Chondrocyte (in vitro differentiated cells): ENCODE results near the gene RHOBTB1. TPM values are rescaled to one million over a fixed set of nuclear protein-coding genes. Genes with fewer than 3 reads are reported as not detected.
"Not testable (repeated sequence)": the region's sequence is repeated elsewhere in the genome, so short reads cannot be mapped to it uniquely, and the experiment has no call there.

Source experiments
- DNase-seq: peaks from one replicate; pipeline ENCODE4 v3.0.0; 2021; ENCODE audit warnings: mixed read lengths, low spot score
- H3K27ac Mint-ChIP-seq: one replicate; pipeline ENCODE4 v1.8.0; 2021; ENCODE audit warnings: mild to moderate bottlenecking, moderate library complexity, mixed read lengths; ENCODE audit not compliant: unreplicated experiment
- H3K27me3 Mint-ChIP-seq: 2 replicates; pipeline ENCODE4 v1.8.0; 2021; ENCODE audit warnings: low read depth, mixed read lengths
- H3K36me3 Mint-ChIP-seq: 2 replicates; pipeline ENCODE4 v1.8.0; 2021; ENCODE audit warnings: low read depth, mixed read lengths
- H3K4me1 Mint-ChIP-seq: 2 replicates; pipeline ENCODE4 v1.8.0; 2021; ENCODE audit warnings: low read depth, mild to moderate bottlenecking, mixed read lengths
- H3K4me3 Mint-ChIP-seq: one replicate; pipeline ENCODE4 v1.8.0; 2021; ENCODE audit warnings: mild to moderate bottlenecking, moderate library complexity, mixed read lengths; ENCODE audit not compliant: unreplicated experiment
- H3K9me3 Mint-ChIP-seq: 2 replicates; pipeline ENCODE4 v1.8.0; 2021; ENCODE audit warnings: low read depth, mixed read lengths
- total RNA-seq: library from RNA; stranded (reverse); gene quantifications from 3 replicates; pipeline ENCODE4 v1.2.1, GENCODE V29; 2021
- TF ChIP-seq, protein P1 (sequence below): fragments of 200-600 bp; sonication (generic); IDR thresholded peaks from 2 replicates; pipeline ENCODE4 v1.5.0; 2021; ENCODE audit warnings: antibody characterized with exemption, mild to moderate bottlenecking, moderate library complexity

The RHOBTB1 gene
- total RNA-seq, 1 donor from 2014 or later: 19.2 TPM

DNA sequence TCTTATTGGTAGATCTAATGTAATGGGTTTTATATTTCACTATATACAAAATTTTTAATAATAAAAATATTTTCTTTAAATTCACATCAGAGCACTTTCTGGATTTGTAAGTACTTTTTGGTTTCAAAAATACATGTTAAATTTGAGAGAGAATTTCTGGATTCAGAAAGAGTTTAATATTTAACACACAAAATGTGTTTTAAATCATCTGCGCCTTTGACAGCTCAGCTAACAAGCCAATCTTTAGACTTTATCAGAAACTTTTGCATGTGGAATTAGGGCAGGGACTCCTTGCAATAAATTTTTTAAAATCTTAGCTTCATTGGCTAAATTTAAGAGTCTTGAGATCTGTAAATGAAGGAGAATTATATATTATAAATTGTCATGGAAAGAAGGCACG is 32.7 kb upstream of the RHOBTB1 start:
- TF ChIP-seq, protein P1, sequence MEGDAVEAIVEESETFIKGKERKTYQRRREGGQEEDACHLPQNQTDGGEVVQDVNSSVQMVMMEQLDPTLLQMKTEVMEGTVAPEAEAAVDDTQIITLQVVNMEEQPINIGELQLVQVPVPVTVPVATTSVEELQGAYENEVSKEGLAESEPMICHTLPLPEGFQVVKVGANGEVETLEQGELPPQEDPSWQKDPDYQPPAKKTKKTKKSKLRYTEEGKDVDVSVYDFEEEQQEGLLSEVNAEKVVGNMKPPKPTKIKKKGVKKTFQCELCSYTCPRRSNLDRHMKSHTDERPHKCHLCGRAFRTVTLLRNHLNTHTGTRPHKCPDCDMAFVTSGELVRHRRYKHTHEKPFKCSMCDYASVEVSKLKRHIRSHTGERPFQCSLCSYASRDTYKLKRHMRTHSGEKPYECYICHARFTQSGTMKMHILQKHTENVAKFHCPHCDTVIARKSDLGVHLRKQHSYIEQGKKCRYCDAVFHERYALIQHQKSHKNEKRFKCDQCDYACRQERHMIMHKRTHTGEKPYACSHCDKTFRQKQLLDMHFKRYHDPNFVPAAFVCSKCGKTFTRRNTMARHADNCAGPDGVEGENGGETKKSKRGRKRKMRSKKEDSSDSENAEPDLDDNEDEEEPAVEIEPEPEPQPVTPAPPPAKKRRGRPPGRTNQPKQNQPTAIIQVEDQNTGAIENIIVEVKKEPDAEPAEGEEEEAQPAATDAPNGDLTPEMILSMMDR: no peak
- Mint-ChIP-seq H3K27ac (no peak overlapping the region), H3K9me3 (no peaks in the 10 kb centered on the region), H3K36me3 (no peaks in the 10 kb centered on the region), H3K4me3 (no peak overlapping the region), H3K27me3 (no peaks in the 10 kb centered on the region), H3K4me1 (peaks cover 57% of the 10 kb centered on the region)
- no peak for DNase-seq

DNA sequence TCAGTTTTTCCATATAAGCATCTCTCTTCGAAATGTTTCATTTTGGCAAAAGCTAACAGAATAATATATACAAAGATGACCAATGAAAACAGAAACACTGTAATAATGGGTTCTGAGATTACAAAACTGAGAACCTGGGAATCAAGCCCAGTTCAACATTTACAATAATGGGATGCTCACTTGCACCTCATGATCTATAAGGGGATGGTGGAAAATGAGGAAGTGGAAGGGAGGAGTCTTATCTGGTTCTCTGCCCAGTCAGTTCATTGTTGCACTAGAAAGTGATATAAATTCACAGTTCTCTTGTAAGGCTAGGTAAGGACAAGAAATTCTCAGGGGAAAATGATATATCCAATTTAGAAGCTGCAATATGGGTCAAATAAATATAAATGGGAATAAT is 31.7 kb upstream of the RHOBTB1 start:
- H3K27me3 Mint-ChIP-seq: no peaks in the 10 kb centered on the region

DNA sequence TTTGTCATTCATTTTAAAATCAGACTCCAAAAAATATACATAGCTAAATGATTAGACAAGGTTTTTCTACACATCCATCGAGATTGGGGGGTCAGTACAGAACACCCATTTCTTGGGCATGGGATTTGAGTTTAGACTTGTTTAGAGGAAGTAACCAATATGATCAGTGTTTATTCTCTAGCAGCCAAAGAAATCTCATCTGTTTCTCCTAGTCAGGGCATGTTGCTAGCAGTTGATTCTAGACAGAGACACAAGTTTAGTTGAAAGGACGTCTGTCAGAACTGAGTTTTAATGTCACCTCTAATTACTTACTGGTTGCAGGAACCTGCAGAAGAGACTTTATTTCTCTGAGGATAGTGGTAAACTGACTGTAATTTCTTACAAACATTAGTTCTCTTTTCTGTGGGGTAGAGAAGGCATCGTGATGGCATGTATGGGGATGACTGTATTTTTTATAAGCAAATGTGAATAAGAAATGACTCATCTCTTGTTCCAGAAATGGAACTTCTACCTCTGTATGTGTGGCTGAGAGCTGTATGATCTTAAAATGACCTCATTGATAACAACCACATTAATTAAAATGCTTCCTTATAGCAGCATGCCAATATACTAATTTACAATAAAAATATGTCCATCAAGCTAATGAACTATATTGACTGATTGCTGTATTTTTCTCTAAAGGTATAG is 30.6 kb upstream of the RHOBTB1 start:
- Mint-ChIP-seq H3K4me3 (no peak overlapping the region), H3K36me3 (no peaks in the 10 kb centered on the region), H3K9me3 (no peaks in the 10 kb centered on the region), H3K27ac (no peak overlapping the region), H3K27me3 (no peaks in the 10 kb centered on the region), H3K4me1 (peaks cover 37% of the 10 kb centered on the region)
- DNase-seq: no peak
- TF ChIP-seq, protein P1: no peak

More for the DNA sequence above, 31.7 kb upstream of the RHOBTB1 start:
- TF ChIP-seq, protein P1: no peak
- Mint-ChIP-seq H3K27ac (no peak overlapping the region), H3K36me3 (no peaks in the 10 kb centered on the region), H3K4me1 (peaks cover 49% of the 10 kb centered on the region), H3K9me3 (no peaks in the 10 kb centered on the region), H3K4me3 (no peak overlapping the region)
- no peak for DNase-seq

DNA sequence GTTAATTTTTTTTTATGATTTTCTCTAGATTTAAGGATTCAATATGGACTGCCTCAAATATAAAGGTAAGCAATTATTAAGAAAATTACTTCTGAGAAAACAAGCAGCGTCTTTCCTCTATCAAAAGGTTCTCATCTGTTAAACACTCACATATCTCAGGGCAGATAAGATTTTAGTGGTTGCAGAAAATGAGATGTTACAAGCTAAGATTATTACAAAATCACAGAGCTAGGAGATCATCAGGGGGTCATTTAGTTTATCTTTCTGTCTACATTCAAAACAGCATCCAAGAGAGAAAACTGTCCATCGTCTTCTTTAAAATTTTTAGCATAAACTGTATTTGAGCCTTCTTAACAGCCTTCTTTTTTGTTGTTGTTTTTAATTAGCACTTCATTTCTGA is 29.1 kb upstream of the RHOBTB1 start:
- no peaks in the 10 kb centered on the region for H3K27me3 Mint-ChIP-seq

DNA sequence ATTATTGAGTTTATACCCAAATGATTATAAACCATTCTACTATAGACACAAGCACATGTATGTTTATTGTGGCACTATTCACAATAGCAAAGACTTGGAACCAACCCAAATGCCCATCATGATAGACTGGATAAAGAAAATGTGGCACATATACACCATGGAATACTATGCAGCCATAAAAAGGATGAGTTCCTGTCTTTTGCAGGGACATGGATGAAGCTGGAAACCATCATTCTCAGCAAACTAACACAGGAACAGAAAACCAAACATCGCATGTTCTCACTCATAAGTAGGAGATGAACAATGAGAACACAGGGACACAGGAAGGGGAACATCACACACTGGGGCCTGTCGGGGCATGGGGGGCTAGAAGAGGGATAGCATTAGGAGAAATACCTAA is 28.2 kb upstream of the RHOBTB1 start:
- not testable (repeated sequence) for H3K27ac Mint-ChIP-seq, H3K36me3 Mint-ChIP-seq, H3K9me3 Mint-ChIP-seq, H3K27me3 Mint-ChIP-seq, H3K4me3 Mint-ChIP-seq, DNase-seq
- peaks cover 24% of the 10 kb centered on the region for H3K4me1 Mint-ChIP-seq

More for the DNA sequence above, 29.1 kb upstream of the RHOBTB1 start:
- TF ChIP-seq, protein P1: no peak
- Mint-ChIP-seq H3K27ac (no peak overlapping the region), H3K4me1 (peaks cover 24% of the 10 kb centered on the region), H3K36me3 (no peaks in the 10 kb centered on the region), H3K4me3 (no peak overlapping the region), H3K9me3 (no peaks in the 10 kb centered on the region)
- no peak for DNase-seq

DNA sequence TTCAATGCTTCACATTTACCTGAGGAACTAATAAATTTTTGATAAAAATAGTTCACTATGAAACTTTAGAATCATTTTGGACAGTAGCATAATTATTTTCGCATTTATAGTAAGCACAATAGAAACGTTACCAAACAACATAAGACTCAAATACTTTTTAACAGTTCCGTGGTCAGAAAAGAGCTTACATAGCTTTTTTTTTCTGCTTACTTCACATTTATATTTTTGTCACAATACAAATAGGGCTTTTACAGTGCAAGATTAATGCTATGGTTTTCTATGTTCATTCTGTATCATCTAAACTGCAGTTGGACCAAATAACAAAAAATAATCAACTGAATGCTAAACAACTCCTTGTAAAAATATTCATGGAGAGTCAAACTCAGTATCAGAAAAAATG is 26.5 kb upstream of the RHOBTB1 start:
- TF ChIP-seq, protein P1: no peak
- no peak for DNase-seq
- Mint-ChIP-seq H3K27ac (no peak overlapping the region), H3K9me3 (no peaks in the 10 kb centered on the region), H3K4me3 (no peak overlapping the region), H3K4me1 (peaks cover 14% of the 10 kb centered on the region), H3K36me3 (no peaks in the 10 kb centered on the region), H3K27me3 (no peaks in the 10 kb centered on the region)
